Progenitor cell of endocrine pancreas (in vitro differentiated cells): ENCODE measurements around the gene CEP128. TPM values are rescaled to one million over a fixed set of nuclear protein-coding genes. Genes with fewer than 3 reads are reported as not detected.

Experiments used
- DNase-seq: peaks from one replicate; pipeline ENCODE4 v3.0.0; 2021; ENCODE audit warnings: low spot score; ENCODE audit not compliant: unreplicated experiment
- H3K27ac Mint-ChIP-seq: 2 replicates; pipeline ENCODE4 v1.8.0; 2021; ENCODE audit warnings: mild to moderate bottlenecking, moderate library complexity, mixed read lengths
- H3K27me3 Mint-ChIP-seq: 2 replicates; pipeline ENCODE4 v1.8.0; 2021; ENCODE audit warnings: mixed read lengths
- H3K36me3 Mint-ChIP-seq: 2 replicates; pipeline ENCODE4 v1.8.0; 2022; ENCODE audit warnings: mixed read lengths; ENCODE audit not compliant: insufficient read depth
- H3K4me1 Mint-ChIP-seq: 2 replicates; pipeline ENCODE4 v1.8.0; 2021; ENCODE audit warnings: low read depth, mixed read lengths
- H3K4me3 Mint-ChIP-seq: 2 replicates; pipeline ENCODE4 v1.8.0; 2021; ENCODE audit warnings: low read depth, mild to moderate bottlenecking, moderate library complexity, mixed read lengths
- H3K9me3 Mint-ChIP-seq: 2 replicates; pipeline ENCODE4 v1.8.0; 2021; ENCODE audit warnings: low read depth, mixed read lengths
- total RNA-seq: library from RNA; stranded (reverse); gene quantifications from 2 replicates; pipeline ENCODE4 v1.2.1, GENCODE V29; 2021
- TF ChIP-seq, protein P1 (sequence below): fragments of 200-600 bp; sonication (generic); IDR thresholded peaks from one replicate; pipeline ENCODE4 v1.5.0; 2021; ENCODE audit warnings: antibody characterized with exemption, mild to moderate bottlenecking; ENCODE audit not compliant: unreplicated experiment

CEP128 gene
- total RNA-seq, 1 donor from 2014 or later, result 15.9 TPM

DNA sequence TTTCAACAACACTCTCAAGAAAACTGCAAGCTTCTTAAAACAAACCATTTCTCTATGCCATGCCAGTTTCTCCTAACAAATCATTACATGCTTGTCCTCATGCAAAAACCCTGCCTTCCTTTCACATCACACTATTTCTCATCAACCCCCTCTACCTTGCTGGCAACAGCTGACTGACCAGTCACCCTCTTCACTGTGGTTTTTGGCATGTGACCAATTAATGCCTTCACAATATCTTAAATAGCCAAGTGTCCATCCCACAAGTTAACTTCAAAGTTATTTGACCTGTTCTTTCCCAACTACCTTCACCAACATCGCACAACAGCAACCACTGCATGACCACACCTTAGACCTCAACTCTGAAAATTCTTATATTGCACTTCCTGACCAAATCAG, 159.6 kb downstream of the CEP128 start:
- Mint-ChIP-seq H3K4me3 (no peak overlapping the region), H3K9me3 (no peaks in the 10 kb centered on the region), H3K36me3 (peaks cover 1% of the 10 kb centered on the region), H3K27ac (no peak overlapping the region), H3K4me1 (peaks cover 3% of the 10 kb centered on the region), H3K27me3 (no peaks in the 10 kb centered on the region)
- TF ChIP-seq, protein P1, sequence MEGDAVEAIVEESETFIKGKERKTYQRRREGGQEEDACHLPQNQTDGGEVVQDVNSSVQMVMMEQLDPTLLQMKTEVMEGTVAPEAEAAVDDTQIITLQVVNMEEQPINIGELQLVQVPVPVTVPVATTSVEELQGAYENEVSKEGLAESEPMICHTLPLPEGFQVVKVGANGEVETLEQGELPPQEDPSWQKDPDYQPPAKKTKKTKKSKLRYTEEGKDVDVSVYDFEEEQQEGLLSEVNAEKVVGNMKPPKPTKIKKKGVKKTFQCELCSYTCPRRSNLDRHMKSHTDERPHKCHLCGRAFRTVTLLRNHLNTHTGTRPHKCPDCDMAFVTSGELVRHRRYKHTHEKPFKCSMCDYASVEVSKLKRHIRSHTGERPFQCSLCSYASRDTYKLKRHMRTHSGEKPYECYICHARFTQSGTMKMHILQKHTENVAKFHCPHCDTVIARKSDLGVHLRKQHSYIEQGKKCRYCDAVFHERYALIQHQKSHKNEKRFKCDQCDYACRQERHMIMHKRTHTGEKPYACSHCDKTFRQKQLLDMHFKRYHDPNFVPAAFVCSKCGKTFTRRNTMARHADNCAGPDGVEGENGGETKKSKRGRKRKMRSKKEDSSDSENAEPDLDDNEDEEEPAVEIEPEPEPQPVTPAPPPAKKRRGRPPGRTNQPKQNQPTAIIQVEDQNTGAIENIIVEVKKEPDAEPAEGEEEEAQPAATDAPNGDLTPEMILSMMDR, result no peak
- no peak for DNase-seq

DNA sequence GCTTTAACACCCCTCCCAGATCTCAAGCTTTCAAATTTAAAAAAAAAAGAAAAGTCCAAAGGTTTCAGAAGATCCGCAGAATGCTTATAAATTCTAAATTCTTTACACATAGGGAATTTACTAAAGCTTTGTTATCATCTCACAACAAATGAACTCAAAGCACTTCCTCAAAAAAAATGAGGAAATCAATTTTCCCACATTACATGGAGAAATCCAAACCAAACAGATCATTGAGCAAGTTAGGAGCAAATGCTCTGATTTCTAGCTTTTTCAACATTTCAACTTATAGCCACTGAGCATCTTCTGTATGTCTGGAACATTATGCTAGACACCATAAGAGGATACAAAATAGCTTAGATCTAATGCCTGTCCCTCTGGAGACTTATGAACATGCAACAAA, 161.0 kb downstream of the CEP128 start:
- Mint-ChIP-seq H3K4me3 (no peak overlapping the region), H3K9me3 (no peaks in the 10 kb centered on the region), H3K27me3 (no peaks in the 10 kb centered on the region), H3K4me1 (peaks cover 3% of the 10 kb centered on the region), H3K27ac (no peak overlapping the region), H3K36me3 (no peaks in the 10 kb centered on the region)
- TF ChIP-seq, protein P1, result no peak
- no peak for DNase-seq

DNA sequence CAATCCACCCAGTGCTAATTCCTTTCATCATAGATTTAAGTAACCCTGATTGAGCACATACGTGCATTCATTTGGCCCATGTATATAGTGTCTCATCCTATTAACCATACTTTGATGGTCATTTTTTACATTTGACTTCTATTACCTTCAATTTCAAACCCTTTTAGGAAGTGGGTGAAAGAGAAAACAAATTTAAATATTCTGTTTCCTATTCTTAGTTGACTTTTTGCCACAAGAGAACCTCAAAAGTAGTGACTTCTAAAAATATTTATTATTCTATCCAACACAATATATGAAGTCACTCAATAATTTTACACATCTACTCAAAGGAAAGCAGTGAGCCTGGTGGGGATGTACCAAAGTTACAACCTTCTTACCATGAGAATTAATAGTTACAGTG, 164.9 kb downstream of the CEP128 start:
- H3K27me3 Mint-ChIP-seq, result no peaks in the 10 kb centered on the region
- H3K4me3 Mint-ChIP-seq, result no peak overlapping the region
- TF ChIP-seq, protein P1, result no peak
- DNase-seq, result no peak
- no peak overlapping the region for H3K27ac Mint-ChIP-seq
- H3K36me3 Mint-ChIP-seq, result no peaks in the 10 kb centered on the region
- no peaks in the 10 kb centered on the region for H3K9me3 Mint-ChIP-seq
- H3K4me1 Mint-ChIP-seq, result peaks cover 3% of the 10 kb centered on the region

DNA sequence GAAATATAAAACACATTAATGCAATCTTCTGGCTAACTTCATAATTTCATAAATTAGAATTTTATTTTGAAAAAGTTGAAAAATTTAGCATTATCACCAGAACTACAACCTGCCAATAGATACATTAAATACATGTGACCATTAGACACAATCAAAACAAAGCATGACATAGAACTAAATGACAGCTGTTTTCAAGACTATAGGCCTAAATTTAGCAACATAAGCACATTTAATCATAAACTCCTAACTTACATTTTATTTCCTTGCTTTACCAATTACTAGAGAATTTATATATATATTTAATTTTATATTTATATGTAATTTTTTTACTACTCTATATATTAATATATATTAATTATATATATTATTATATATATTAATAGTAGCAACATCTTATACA, 165.4 kb downstream of the CEP128 start:
- Mint-ChIP-seq H3K27ac (no peak overlapping the region), H3K9me3 (no peaks in the 10 kb centered on the region), H3K4me1 (peaks cover 3% of the 10 kb centered on the region), H3K4me3 (no peak overlapping the region), H3K36me3 (no peaks in the 10 kb centered on the region), H3K27me3 (no peaks in the 10 kb centered on the region)
- no peak for DNase-seq
- TF ChIP-seq, protein P1, result no peak

DNA sequence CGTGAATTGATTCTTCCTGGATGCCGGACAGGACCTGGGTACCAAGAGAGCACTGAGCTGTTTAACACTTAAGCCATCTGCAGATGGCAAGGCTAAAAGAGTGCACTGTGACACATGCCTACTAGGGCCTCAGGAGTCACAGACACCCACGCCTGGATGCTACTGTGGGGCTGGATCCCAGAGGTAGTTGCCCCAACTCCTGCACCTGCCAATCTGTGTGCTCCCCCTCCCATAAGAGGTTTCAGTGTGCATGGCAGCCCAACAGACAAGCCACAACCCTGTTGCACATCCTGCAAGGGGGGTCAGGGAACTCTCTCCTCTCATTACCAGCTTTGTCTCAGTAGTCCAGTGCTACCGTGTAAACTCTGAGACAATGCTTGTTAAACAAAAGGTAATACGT, 169.0 kb downstream of the CEP128 start:
- no peaks in the 10 kb centered on the region for H3K27me3 Mint-ChIP-seq
- TF ChIP-seq, protein P1, result no peak
- no peak overlapping the region for H3K4me3 Mint-ChIP-seq
- no peaks in the 10 kb centered on the region for H3K9me3 Mint-ChIP-seq
- no peak for DNase-seq
- H3K4me1 Mint-ChIP-seq, result no peaks in the 10 kb centered on the region
- H3K36me3 Mint-ChIP-seq, result no peaks in the 10 kb centered on the region
- no peak overlapping the region for H3K27ac Mint-ChIP-seq
